OCI-M1 (cell line): ENCODE measurements around the gene TM9SF3.
A peak's percentile ranks its signal among the peaks of the same experiment; 100 is the strongest.

Source experiments
- DNase-seq: peaks from one replicate; lab custom pipeline; 2025; lab: John Stamatoyannopoulos, UW

TM9SF3 gene

GRCh38 chr10:96586419-96587263 lies at the start of gene TM9SF3:
TM9SF3 (minus strand) TSS chr10:96587012; CDS start chr10:96586835, 177 bp downstream.
- peak; percentile 93 for DNase-seq

- no peak for DNase-seq
Measured at GRCh38 chr10:96636551-96636950, 49.7 kb upstream of the TM9SF3 start.

GRCh38 chr10:96632974-96633710 lies 46.3 kb upstream of the TM9SF3 start:
- DNase-seq: no peak

- DNase-seq: no peak
Measured at GRCh38 chr10:96627292-96627691, 40.5 kb upstream of the TM9SF3 start.

- DNase-seq: peak; percentile 45
Measured at GRCh38 chr10:96626795-96627194, 40.0 kb upstream of the TM9SF3 start.

GRCh38 chr10:96625173-96625572 lies 38.4 kb upstream of the TM9SF3 start:
- DNase-seq: no peak

GRCh38 chr10:96622013-96622787 lies 35.4 kb upstream of the TM9SF3 start:
- peak; percentile 92 for DNase-seq

- peak; percentile 69 for DNase-seq
Measured at GRCh38 chr10:96619796-96620773, 33.3 kb upstream of the TM9SF3 start.

GRCh38 chr10:96619120-96619519 lies 32.3 kb upstream of the TM9SF3 start:
- DNase-seq: peak; percentile 99

- DNase-seq: peak; percentile 91
Measured at GRCh38 chr10:96618653-96619052, 31.8 kb upstream of the TM9SF3 start.

- DNase-seq: no peak
Measured at GRCh38 chr10:96616961-96617360, 30.1 kb upstream of the TM9SF3 start.

- peak; percentile 88 for DNase-seq
Measured at GRCh38 chr10:96614515-96614914, 27.7 kb upstream of the TM9SF3 start.

GRCh38 chr10:96613576-96613975 lies 26.8 kb upstream of the TM9SF3 start:
- no peak for DNase-seq

- DNase-seq: no peak
Measured at GRCh38 chr10:96612055-96612830, 25.4 kb upstream of the TM9SF3 start.

GRCh38 chr10:96610817-96611216 lies 24.0 kb upstream of the TM9SF3 start:
- DNase-seq: peak; percentile 13

- no peak for DNase-seq
Measured at GRCh38 chr10:96609510-96609909, 22.7 kb upstream of the TM9SF3 start.

- DNase-seq: no peak
Measured at GRCh38 chr10:96608805-96609204, 22.0 kb upstream of the TM9SF3 start.

- no peak for DNase-seq
Measured at GRCh38 chr10:96608262-96608661, 21.4 kb upstream of the TM9SF3 start.

GRCh38 chr10:96606946-96607345 lies 20.1 kb upstream of the TM9SF3 start:
- DNase-seq: no peak

- no peak for DNase-seq
Measured at GRCh38 chr10:96606216-96606615, 19.4 kb upstream of the TM9SF3 start.
